Stimulated activated CD8-positive, alpha-beta memory T cell treated with anti-CD3 and anti-CD28 coated beads, Interleukin-4, amount 100 ng/mL, for 48 hours (primary cell): ENCODE data around the gene PNMT.
A peak's percentile ranks its signal among the peaks of the same experiment; 100 is the strongest.

Experiments
- DNase-seq: peaks from one replicate; pipeline ENCODE4 v3.0.0-alpha.2; 2020

The PNMT gene

DNA sequence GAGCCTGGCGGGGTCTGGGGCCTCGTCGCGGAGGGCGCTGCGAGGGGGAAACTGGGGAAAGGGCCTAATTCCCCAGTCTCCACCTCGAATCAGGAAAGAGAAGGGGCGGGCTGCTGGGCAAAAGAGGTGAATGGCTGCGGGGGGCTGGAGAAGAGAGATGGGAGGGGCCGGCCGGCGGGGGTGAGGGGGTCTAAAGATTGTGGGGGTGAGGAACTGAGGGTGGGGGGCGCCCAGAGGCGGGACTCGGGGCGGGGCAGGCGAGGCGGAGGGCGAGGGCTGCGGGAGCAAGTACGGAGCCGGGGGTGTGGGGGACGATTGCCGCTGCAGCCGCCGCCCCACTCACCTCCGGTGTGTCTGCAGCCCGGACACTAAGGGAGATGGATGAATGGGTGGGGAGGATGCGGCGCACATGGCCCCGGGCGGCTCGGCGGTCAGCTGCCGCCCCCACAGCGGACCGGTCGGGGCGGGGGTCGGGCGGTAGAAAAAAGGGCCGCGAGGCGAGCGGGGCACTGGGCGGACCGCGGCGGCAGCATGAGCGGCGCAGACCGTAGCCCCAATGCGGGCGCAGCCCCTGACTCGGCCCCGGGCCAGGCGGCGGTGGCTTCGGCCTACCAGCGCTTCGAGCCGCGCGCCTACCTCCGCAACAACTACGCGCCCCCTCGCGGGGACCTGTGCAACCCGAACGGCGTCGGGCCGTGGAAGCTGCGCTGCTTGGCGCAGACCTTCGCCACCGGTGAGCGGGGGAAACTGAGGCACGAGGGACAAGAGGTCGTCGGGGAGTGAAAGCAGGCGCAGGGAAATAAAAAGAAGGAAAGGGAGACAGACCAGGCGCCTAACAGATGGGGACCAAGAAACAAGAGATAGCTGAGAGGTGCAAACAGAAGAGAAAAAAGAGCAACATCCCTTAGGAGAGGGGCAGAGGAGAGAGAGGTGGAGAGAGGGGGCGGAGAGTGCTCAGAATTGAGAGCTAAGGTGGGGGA is at the start of gene PNMT:
Gene PNMT (plus strand): TSS at position 509 of the 980 bp plus-strand sequence. CDS start 23 bp downstream, at position 532.
- peak; percentile 85 for DNase-seq

DNA sequence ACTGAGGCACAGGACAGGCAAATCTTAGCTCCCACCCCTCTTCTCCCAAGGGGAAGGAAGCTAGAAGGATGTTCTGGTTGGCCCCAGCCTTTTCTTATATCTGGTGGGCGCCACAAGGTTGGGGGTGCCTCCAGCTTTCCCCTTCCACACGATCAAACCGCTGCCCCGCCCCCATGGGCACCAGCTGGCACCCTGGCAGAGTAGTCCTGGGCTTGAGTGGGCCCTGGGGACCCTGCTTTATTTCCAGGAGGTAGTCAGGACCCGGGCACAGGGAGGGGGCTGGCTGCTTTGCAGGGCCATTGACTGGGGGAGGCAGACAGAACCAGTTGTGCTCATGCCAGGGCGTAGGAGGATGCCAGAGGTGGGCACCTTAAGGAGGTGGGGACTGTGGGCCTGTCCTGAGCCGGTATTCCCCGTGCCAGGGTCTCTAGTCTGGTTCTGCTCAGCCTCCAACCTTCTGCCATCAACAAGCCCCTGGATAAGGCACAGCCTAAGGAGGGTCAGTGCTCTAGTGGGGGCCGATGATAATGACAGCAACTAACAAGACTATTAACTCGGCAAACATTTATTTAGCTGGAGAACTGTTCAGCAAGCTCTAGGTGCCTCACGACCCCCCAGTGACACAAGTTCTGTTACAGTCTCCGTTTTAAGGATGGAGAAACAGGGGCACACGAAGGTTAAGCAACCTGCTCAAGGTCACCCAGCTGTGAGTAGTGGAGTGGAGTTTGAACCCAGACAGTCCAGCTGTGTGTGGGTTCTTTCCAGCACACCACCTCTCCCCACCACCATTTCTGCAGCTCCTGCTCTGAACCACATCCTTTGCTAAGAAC is 49.1 kb upstream of the PNMT start:
- DNase-seq = no peak

- DNase-seq = no peak
Observed at GRCh38 chr17:39619786-39620101, 48.5 kb upstream of the PNMT start.

DNA sequence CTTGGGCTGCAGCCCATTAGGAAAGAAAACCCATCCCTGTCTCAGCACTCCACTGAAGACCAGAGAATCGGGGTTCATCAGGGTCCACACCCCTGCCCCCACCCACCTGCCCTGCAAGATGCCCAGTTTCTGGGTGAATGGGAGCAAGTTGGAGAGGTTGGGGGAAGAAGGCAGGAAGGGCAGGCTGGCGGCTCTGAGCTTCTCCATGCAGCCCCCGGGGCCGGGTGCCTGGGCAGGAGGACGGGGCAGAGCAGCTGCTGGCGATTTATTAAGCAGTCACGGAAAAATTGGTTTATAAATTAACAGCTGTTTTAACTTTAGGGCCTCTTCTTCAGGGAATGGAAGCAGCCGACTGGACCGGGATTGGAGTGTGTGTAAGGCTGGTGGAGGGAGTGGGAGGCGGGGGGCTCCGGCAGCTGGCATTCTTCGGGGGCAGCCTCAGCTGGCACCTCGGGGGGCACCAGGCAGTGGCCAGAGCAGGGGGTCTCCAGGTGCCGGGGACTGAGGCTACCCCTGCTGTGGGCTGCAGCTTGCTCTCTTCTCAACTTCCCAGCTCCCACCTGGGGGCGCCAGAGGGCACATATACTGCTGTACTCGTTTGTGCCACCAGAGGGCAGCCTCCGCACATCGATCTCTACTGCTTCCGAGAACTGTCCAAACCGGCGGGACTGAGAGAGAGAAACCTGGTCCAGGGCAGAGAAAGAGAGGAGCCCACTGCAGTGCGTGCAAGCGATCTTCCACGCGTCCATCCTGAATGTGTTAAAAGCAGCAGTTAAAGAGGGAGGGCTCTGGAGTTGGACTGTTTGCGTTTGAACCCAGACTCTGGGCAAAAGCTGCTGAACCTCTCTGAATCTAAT is 46.5 kb upstream of the PNMT start:
- DNase-seq = peak; percentile 95

GRCh38 chr17:39622380-39623006 is 45.8 kb upstream of the PNMT start:
- peak; percentile 65 for DNase-seq

- DNase-seq = peak; percentile 97
Observed at GRCh38 chr17:39623356-39623950, 44.8 kb upstream of the PNMT start.

DNA sequence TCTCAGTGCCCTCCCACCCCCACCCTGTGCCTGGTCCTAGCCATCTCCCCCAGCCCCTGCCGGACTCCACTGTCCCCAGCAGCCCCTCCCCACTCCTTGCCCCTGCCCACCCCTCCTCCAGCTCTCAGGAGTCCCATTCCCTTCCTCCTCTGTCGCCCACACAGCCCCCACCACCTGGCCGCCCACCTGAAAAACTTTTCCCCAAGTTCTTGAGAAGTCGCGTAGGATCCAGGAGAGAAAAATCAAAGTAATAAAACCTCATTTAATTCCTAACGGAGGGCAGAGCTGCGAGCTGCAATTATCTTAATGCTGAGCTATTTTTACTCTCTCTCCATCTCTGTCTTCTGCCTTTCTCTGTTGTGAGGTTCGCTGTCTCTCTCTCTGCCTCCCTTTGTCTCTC is 43.9 kb upstream of the PNMT start:
- DNase-seq = no peak

- DNase-seq = no peak
Observed at GRCh38 chr17:39625198-39625785, 43.0 kb upstream of the PNMT start.

- DNase-seq = no peak
Observed at GRCh38 chr17:39626171-39627046, 41.8 kb upstream of the PNMT start, which contains the start of gene PPP1R1B. Gene PPP1R1B, plus strand, starts transcription at chr17:39626952. Its CDS starts 441 bp downstream, at chr17:39627393.

- DNase-seq = no peak
Observed at GRCh38 chr17:39627047-39627711, 41.1 kb upstream of the PNMT start.

- DNase-seq = no peak
Observed at GRCh38 chr17:39627712-39628516, 40.3 kb upstream of the PNMT start.

DNA sequence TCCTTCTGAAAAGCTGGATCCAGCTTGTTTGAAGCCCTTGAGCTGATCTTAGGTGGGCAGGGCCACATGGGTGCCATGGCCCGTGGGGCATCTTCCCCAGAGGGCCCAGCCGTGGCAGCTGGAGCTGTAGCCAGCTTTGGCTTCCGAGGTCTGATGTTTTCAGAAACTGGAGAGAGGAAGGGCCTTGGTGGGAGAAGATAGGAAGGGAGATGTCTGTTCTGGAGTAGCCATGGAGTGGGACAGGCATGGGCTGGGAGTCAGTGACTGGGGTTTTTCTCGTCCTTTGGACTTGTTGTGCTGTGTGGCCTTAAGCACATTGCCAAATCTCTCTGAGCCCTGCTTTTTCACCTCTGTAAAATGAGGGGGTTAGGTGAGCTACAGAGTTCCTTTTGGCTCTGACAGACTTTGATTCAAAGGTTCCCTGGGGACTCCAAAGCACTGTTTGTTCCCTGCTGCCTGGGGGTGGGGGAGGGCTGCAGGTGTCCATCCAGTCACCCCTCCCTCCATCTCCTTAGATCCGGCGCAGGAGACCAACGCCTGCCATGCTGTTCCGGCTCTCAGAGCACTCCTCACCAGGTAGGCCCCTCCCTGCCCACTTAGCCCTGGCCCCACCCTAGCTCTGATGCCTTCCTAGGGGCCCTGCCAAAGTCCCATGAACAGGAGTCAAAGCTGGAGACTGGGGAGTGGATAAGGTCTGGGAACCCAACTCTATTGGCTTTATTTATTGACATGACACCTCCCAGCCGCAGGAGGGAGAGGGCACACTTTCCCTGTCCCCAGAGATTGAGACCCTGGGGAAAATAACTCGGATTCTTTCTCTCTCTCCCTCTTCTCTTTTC is 39.4 kb upstream of the PNMT start:
- DNase-seq = no peak

- no peak for DNase-seq
Observed at GRCh38 chr17:39629494-39629880, 38.8 kb upstream of the PNMT start.

DNA sequence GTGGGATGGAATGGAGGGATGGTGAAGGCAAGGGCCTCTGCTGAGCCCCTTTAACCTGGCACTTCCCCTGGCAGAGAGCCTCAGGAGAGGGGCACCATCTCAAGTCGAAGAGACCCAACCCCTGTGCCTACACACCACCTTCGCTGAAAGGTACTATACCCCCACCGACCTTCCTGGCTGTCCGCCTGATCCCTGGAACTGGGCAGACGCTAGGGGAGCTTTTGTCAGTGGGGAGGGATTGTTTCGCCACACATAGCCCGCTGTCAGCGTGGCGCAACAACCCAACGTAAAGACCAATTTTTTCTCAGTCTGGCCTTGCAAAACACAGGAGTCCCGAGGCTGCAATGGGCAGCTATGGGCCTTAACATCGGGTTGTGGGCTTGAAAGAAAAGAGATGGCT is 38.4 kb upstream of the PNMT start:
- DNase-seq = no peak

- DNase-seq = no peak
Observed at GRCh38 chr17:39631403-39631802, 36.9 kb upstream of the PNMT start.

- DNase-seq = no peak
Observed at GRCh38 chr17:39632153-39632941, 35.9 kb upstream of the PNMT start.

DNA sequence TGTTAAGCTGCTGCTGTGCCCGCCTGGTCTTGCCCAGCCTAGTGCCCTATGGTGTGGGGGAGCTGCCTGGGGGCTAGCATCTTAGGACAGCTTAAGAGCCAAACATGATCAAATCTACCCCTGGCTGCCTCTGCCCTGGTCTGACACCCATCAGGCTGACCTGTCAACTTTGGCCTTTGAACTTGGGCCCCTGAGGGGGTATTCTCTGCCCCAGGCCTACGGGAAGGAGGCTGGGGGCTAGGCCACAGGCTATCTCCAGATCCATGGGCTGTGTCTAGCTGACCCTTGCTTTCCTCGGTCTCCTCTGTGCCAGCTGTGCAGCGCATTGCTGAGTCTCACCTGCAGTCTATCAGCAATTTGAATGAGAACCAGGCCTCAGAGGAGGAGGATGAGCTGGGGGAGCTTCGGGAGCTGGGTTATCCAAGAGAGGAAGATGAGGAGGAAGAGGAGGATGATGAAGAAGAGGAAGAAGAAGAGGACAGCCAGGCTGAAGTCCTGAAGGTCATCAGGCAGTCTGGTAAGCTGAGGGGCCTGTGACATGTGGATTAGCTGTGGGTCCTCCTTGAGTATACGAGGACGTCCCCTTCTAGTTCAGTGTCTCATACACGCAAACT is 34.6 kb upstream of the PNMT start:
- no peak for DNase-seq
